Endodermal cell (in vitro differentiated cells): ENCODE data around the gene LIMS2. TPM values are rescaled to one million over a fixed set of nuclear protein-coding genes. Genes with fewer than 3 reads are reported as not detected.
A peak's percentile ranks its signal among the peaks of the same experiment; 100 is the strongest.

Source experiments
- DNase-seq: peaks from one replicate; pipeline ENCODE4 v3.0.0-alpha.2; 2017
- H3K27ac ChIP-seq: 2 replicates; pipeline ENCODE4 v1.5.1; 2013; ENCODE audit warnings: mild to moderate bottlenecking, low read depth, low read length, moderate library complexity
- H3K27me3 ChIP-seq: 2 replicates; pipeline ENCODE4 v1.6.1; 2013; ENCODE audit warnings: mild to moderate bottlenecking, low read length, moderate library complexity; ENCODE audit not compliant: insufficient read depth, control insufficient read depth, poor library complexity, severe bottlenecking
- H3K36me3 ChIP-seq: 2 replicates; pipeline ENCODE4 v1.7.0; 2013; ENCODE audit warnings: mild to moderate bottlenecking, low read length, moderate library complexity; ENCODE audit not compliant: control insufficient read depth, insufficient read depth
- H3K4me1 ChIP-seq: one replicate; pipeline ENCODE4 v1.7.0; 2013; ENCODE audit warnings: low read length; ENCODE audit not compliant: control insufficient read depth, insufficient read depth
- H3K4me3 ChIP-seq: 2 replicates; pipeline ENCODE4 v1.5.1; 2013; ENCODE audit warnings: mild to moderate bottlenecking, low read length, moderate library complexity
- H3K9ac ChIP-seq: 2 replicates; pipeline ENCODE4 v1.6.1; 2013; ENCODE audit warnings: mild to moderate bottlenecking, low read length, moderate library complexity; ENCODE audit not compliant: poor library complexity, severe bottlenecking; ENCODE audit errors: extremely low read depth
- H3K9me3 ChIP-seq: 2 replicates; pipeline ENCODE4 v1.6.1; 2013; ENCODE audit warnings: mild to moderate bottlenecking, low read length, moderate library complexity; ENCODE audit not compliant: control insufficient read depth
- H3K27ac Mint-ChIP-seq: 2 replicates; pipeline ENCODE4 v1.8.0; 2020; ENCODE audit warnings: mixed read lengths
- H3K27me3 Mint-ChIP-seq: 2 replicates; pipeline ENCODE4 v1.8.0; 2021; ENCODE audit warnings: mild to moderate bottlenecking, mixed read lengths; ENCODE audit not compliant: insufficient read depth
- H3K36me3 Mint-ChIP-seq: 2 replicates; pipeline ENCODE4 v1.8.0; 2020; ENCODE audit warnings: low read depth, mixed read lengths
- H3K4me1 Mint-ChIP-seq: 2 replicates; pipeline ENCODE4 v1.8.0; 2020; ENCODE audit warnings: mixed read lengths
- H3K4me3 Mint-ChIP-seq: 2 replicates; pipeline ENCODE4 v1.8.0; 2020; ENCODE audit warnings: mild to moderate bottlenecking, moderate library complexity, mixed read lengths
- H3K9me3 Mint-ChIP-seq: 2 replicates; pipeline ENCODE4 v1.8.0; 2020; ENCODE audit warnings: mild to moderate bottlenecking, mixed read lengths
- WGBS, 2 experiments: methylation state at CpG; one replicate each; pipeline versions ENCODE4 v1.1.5 to v1.1.7; 2013; ENCODE audit warnings: missing lambda C conversion rate in 2 of 2, mixed read lengths in 1 of 2; ENCODE audit not compliant: insufficient coverage in 1 of 2, insufficient read length in 1 of 2; 5-methylcytosine and 5-hydroxymethylcytosine counted together
- total RNA-seq, 2 donors: library from RNA; stranded (reverse); fragmentation: NEBNext Ultra II Directional in 1 of 2; extraction: Animal tissue kit (Norgen Biotek cat#: 25700) in 1 of 2; gene quantifications; 2 replicates in 1 of 2; 3 replicates in 1 of 2; pipeline ENCODE4 v1.2.1, GENCODE V29; 2021
- TF ChIP-seq, protein P1 (sequence below): fragments of 200-600 bp; sonication (generic); conservative IDR thresholded peaks from 2 replicates; pipeline ENCODE4 v1.5.0; 2021; ENCODE audit warnings: antibody characterized with exemption, mild to moderate bottlenecking

LIMS2 gene
- total RNA-seq, 2 donors from 2014 or later = 3.9 to 9.8 TPM

DNA sequence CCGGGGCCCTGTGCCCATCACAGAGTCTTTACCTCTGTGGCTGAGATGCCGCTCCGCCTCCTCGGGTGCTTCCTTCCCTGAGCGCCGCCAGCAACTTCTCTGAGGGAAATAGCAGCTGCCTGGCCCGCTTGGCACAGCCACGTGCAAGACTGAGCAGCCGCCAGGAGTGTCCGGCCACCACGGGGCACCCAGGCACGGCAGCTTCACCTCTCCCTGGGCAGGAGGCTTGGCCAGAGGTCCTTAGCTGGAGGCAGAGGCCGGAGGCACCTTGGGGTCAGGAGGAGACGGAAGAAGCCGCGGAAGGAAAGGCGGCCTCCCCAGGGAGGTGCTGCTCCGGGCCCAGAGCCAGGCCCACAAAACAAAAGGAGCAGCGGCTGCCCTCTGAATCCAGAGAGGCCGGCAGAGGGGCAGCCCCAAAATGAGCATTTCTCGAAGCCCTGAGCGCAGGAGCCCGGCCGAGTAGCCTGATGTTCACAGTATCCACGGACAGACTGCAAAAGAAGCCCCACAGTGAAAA lies 6.0 kb upstream of the LIMS2 start:
- Mint-ChIP-seq H3K36me3 (no peaks in the 10 kb centered on the region), H3K27me3 (peaks cover 27% of the 10 kb centered on the region), H3K4me1 (peaks cover 2% of the 10 kb centered on the region), H3K4me3 (no peak overlapping the region), H3K9me3 (no peaks in the 10 kb centered on the region), H3K27ac (no peak overlapping the region)
- Histone ChIP-seq H3K27ac (no peak overlapping the region), H3K36me3 (no peaks in the 10 kb centered on the region), H3K4me3 (no peak overlapping the region), H3K9me3 (no peaks in the 10 kb centered on the region), H3K4me1 (no peaks in the 10 kb centered on the region), H3K9ac (no peak overlapping the region), H3K27me3 (peaks cover 25% of the 10 kb centered on the region)
- 89% methylated on average over 14 to 25 of the region's 25 CpGs for WGBS, 2 experiments
- TF ChIP-seq, protein P1, sequence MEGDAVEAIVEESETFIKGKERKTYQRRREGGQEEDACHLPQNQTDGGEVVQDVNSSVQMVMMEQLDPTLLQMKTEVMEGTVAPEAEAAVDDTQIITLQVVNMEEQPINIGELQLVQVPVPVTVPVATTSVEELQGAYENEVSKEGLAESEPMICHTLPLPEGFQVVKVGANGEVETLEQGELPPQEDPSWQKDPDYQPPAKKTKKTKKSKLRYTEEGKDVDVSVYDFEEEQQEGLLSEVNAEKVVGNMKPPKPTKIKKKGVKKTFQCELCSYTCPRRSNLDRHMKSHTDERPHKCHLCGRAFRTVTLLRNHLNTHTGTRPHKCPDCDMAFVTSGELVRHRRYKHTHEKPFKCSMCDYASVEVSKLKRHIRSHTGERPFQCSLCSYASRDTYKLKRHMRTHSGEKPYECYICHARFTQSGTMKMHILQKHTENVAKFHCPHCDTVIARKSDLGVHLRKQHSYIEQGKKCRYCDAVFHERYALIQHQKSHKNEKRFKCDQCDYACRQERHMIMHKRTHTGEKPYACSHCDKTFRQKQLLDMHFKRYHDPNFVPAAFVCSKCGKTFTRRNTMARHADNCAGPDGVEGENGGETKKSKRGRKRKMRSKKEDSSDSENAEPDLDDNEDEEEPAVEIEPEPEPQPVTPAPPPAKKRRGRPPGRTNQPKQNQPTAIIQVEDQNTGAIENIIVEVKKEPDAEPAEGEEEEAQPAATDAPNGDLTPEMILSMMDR = no peak
- DNase-seq = peak; percentile 65

DNA sequence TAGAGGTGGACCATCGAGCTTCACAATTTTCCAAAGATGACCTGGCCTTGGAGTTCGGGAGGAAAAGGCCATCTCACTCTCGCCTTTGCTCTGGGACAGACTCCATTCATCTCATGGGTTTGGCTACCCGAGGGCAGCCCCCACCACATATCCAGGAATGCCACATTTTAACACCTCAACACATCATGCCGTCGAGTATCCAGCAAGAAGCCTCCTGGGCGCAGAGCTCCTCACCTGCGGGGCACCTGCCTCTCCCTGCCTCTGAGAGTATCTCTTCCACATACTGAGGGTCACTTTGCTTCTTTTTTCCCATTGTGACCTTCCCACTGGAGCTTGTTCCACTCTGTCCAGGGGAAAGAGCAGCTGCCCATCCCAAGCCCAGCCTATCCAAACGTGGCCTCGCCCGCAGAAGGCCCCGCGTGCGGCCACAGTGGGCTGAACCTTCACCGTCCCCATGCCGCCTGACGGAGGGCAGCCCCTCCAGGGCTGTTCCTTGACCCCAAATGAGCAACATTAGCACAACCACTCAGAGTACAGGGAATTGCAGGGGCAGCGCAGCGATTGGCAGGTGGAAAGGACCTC lies 5.5 kb upstream of the LIMS2 start:
- TF ChIP-seq, protein P1 = no peak
- peaks cover 33% of the 10 kb centered on the region for H3K27me3 Mint-ChIP-seq
- H3K27ac Mint-ChIP-seq = no peak overlapping the region
- Histone ChIP-seq H3K4me1 (no peaks in the 10 kb centered on the region), H3K9me3 (no peaks in the 10 kb centered on the region), H3K9ac (no peak overlapping the region), H3K4me3 (no peak overlapping the region), H3K36me3 (no peaks in the 10 kb centered on the region), H3K27ac (no peak overlapping the region), H3K27me3 (peaks cover 31% of the 10 kb centered on the region)
- no peak overlapping the region for H3K4me3 Mint-ChIP-seq
- no peak for DNase-seq
- H3K36me3 Mint-ChIP-seq = no peaks in the 10 kb centered on the region
- WGBS, 2 experiments = 93 to 94% methylated on average over 12 to 19 of the region's 19 CpGs
- H3K9me3 Mint-ChIP-seq = no peaks in the 10 kb centered on the region
- peaks cover 6% of the 10 kb centered on the region for H3K4me1 Mint-ChIP-seq

DNA sequence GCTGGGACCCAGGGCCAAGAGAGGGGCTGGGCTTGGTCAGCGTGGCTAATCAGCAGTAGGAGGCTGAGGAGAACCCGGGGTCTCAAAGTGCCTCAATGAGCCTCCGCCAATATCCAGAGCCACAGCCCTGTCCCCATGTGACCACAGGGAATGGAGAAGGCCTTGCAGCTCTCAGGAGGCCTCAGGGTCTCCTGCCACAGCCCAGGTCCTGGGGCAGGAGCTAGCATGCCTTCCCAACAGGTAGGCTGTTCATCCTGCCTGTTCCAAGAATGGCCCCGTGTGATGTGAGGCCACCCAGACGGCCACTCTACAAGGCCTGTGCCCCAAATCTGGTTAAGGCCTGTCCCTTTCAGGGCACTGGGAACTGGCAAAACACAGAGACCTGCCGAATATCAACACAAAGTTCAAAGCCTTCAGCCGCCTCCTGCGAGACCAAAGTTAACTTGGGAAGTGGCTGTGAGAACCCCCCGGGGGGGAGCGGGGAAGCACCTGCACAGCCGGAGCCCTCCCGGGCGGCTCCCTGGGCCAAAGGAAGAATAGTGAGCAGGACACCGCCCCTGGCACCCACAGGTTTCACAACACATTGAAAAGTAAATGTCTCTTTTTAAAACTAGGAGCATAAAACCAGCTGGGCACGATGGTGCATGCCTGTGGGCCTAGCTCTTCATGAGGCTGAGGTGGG lies 4.5 kb upstream of the LIMS2 start:
- WGBS, 2 experiments = 91 to 93% methylated on average over 6 to 15 of the region's 15 CpGs

More for the DNA sequence above, 4.5 kb upstream of the LIMS2 start:
- no peaks in the 10 kb centered on the region for H3K36me3 ChIP-seq
- peaks cover 34% of the 10 kb centered on the region for H3K27me3 ChIP-seq
- no peak overlapping the region for H3K9ac ChIP-seq
- Mint-ChIP-seq H3K36me3 (no peaks in the 10 kb centered on the region), H3K27ac (no peak overlapping the region), H3K27me3 (peaks cover 38% of the 10 kb centered on the region), H3K4me3 (no peak overlapping the region), H3K9me3 (no peaks in the 10 kb centered on the region), H3K4me1 (peaks cover 8% of the 10 kb centered on the region)
- H3K4me1 ChIP-seq = no peaks in the 10 kb centered on the region
- peak; percentile 48 for DNase-seq
- TF ChIP-seq, protein P1 = no peak
- no peaks in the 10 kb centered on the region for H3K9me3 ChIP-seq
- no peak overlapping the region for H3K27ac ChIP-seq
- no peak overlapping the region for H3K4me3 ChIP-seq
